ENCODE results near the gene DNAJA2. TPM values are rescaled to one million over a fixed set of nuclear protein-coding genes. Genes with fewer than 3 reads are reported as not detected.

DNAJA2 gene
- total RNA-seq, 1 experiment from 2014 or later: 93.1 TPM

DNA sequence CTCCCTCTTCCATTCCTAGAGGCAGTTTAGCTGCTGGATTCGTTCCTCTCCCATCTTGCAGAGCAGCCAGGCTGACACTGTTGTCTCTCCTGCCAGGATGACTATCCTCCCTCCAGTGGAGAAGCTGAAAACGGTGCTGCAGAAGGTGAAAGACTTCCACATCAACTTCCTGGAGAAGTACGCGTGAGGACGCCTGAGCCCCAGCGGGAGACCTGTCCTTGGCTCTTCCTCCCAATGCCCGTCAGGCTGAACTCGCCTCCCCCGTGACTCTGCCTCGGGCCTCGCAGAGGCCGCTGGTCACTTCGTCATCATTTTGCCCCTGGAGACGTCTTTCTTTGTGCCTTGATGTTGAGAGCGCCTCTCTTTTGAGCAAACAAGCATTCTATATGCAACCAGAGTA, 44.7 kb downstream of the DNAJA2 start:
- DNase-seq (ENCODE audit: low read depth): no peak

DNA sequence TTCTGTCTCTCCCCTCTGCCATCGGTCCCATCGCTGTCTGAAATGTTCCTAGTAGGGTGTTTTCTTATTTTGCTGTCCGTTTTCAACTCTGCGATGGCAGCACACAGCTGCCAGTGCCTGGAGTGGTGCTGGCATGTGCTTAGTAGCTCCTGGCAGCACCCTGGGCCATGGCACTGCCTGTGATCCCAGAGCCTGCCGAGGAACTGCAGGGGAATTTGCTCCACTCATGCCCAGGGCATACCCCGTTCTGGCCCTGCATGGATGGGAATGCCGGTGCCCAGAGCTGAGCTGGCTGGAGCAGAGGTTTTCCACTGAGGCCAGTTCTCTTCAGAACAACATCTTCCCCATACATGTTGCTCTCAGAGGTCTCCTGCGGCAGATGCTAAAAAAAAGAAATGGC, 46.2 kb downstream of the DNAJA2 start:
- DNase-seq (ENCODE audit: low read depth): no peak

DNA sequence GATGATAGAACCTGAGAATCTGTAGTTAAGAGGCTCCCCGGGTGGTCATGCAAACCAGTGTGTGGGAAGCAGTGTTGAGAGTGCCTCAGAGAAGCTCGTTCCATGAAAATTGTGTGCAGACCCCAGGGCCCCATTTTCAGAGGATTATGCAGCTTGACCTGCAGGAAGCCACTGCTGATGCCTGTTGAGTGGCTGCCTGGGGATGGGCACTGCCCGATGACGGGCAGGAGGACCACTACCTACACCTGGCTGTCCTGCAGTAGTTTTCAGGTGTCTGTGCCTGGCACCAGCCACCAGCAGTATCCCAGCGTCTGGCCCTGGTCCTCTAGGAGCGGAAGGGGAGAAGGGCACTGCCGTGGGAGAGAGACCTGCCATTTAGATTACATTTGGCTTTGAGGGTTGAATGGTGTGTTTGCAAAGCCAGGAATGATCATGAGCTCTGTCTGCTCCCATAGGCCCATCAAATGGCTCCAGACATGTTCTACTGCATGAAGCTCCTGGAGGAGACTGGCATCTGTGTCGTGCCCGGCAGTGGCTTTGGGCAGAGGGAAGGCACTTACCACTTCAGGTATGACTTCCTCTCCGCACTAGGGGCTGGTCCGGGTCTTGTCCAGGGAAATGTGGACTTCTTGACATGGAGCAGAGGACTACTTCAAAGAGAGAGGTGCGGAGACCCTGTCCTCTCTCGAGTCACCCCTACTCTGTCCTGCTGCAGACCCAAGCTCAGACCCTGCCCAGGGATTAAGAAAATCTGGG, 46.8 kb downstream of the DNAJA2 start:
- DNase-seq (ENCODE audit: low read depth): no peak

DNA sequence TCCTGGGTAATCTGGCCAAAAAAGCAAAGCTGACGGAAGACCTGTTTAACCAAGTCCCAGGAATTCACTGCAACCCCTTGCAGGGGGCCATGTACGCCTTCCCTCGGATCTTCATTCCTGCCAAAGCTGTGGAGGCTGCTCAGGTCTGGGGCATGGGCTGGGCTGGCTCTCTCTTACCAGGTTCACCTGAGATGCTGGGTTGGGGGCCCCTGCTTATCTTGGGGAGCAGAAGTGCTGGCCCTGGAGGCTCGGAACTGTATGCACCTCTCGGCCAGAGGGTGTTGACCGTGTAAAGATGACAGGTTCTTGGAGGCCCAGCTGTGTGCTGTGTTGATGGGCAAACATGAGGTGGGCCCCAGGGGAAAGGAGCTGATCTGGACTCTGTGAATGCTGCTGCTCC, 49.1 kb downstream of the DNAJA2 start:
- DNase-seq (ENCODE audit: low read depth): no peak

DNA sequence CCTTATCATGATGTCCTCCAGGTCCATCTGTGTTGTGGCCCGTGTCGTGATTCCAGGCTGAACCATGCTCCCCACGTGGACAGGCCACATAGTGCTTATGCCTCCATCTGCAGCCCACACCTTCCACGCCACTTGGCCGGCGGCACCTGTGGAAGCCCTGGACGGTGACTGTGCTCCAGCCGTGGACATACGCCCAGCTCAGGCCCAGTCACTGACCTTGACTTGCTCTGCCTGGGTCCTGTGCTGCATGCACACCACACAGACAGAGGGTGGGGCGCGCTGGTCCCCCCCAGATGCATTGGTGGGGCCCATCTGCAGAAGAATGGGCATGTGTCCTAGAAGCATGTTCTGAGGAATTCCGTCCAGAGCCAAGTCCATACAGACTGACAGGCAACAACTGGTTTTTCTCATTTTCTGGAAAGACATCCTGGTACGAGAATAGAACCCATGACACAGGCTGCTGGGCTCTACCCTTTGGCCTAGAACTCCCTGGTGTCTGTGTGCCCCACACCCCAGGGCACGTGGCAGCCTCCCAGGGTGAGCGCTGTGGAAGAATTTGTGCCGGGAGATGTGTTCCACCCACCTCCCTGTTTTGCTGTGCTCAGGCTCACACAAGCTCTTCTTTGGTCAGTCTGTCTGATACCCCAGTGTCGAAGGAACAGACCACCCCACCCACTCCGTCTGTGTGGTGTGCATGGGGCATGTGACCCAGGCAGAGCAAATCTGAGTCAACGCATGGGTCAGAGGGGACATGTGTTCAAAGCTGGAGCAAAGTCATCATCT, 49.8 kb downstream of the DNAJA2 start:
- DNase-seq (ENCODE audit: low read depth): no peak

DNA sequence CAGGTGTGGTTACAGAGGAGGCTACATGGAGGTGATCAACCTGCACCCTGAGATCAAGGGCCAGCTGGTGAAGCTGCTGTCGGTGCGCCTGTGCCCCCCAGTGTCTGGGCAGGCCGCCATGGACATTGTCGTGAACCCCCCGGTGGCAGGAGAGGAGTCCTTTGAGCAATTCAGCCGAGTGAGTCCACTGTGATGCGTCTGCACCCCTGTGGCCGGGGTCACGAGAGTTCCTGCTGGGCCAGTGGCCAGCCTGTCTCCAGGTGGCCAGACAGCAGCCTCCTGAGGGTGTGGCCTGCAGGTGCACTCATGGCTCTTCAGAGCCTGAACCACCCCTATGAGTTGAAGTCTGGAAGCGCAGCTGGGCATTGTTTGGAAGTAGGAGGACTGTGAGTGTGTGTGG, 51.2 kb downstream of the DNAJA2 start:
- DNase-seq (ENCODE audit: low read depth): no peak

DNA sequence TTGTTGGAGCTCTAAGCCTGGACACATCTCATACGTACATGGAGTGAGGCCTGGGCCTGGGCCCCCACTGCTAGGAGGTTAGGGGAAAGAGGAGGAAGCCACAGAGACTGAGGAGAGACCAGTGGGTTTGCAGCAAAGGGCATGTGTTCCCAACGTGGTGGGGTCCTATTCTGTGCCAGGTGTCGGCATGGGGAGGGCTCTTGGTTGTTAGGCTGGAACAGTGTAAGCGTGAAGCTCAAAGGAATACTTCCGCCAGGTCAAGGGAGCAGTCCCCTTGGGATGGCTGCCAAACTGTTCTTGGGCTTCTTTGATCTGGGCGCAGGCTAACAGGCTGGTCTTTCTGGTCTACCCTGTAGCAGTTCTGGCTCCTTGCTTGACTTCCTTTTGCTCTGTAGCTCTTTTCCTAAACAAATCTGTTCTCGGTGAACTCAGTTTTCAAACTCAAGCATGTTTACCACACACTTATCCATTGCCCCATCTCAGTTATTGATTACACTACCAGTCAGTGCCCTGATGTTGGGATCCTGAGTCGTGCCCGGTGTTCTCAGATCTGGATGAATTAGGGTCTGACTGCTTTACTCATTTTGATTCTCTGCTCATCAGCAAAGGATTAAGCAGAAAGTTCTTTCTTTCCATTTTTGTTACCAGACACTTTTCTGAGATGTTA, 52.9 kb downstream of the DNAJA2 start:
- no peak for DNase-seq (ENCODE audit: low read depth)

DNA sequence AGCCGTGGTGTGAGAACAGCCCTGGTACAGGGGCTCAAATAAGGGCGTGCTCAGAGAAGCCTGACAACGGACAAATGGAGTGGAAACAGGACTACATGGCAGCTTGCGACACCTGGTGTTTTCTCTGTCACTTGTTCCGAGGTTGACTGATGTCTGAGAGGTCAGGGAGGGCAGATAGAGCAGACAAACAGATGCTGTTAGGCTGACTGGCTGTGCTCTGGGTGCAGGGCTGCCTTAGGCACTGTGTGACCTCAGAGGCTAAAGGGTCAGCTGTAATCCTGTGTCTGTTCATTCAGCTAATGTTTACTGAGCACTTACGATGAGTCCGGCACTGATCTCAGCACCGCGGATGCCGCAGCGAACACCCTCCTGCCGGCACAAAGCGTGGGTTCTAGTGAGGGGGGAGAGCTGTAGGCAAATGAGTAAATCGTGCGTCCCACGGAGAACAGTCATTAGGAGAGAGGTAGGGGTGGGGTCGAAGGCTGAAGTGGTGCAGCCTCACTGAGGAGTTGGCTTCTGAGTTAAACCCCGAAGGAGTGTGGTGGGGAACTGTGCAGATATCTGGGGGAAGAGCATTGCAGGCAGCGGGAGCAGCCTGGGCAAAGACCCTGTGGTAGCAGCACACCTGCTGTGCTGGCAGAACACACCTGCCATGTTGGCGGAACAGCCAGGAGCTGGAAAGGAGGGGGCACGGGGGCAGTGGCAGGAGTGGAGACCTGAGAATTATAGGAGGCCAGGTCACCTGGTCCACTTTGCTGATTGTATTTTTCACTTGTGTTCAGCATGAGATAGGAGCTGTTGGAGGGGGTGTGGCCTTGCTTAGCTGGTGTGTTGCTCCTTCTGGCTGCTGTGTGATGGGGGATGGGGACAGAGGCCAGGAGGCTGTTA, 54.3 kb downstream of the DNAJA2 start:
- no peak for DNase-seq (ENCODE audit: low read depth)

DNA sequence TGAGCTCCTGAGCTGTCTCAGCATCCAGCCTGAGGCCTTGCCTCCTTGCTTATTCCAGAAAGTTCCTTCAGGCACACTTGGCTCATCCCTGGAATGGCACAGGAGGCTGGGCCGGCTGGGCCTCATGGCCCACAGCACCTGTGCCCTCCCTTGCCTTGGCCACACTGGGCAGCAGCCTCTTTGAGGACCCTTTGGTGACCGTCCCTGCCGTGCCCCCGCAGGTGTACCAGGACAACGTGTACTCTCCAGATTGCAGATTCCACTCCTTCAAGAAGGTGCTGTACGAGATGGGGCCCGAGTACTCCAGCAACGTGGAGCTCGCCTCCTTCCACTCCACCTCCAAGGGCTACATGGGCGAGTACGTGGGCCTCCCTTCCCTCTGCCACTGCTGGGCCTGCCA, 55.1 kb downstream of the DNAJA2 start:
- DNase-seq (ENCODE audit: low read depth): no peak

DNA sequence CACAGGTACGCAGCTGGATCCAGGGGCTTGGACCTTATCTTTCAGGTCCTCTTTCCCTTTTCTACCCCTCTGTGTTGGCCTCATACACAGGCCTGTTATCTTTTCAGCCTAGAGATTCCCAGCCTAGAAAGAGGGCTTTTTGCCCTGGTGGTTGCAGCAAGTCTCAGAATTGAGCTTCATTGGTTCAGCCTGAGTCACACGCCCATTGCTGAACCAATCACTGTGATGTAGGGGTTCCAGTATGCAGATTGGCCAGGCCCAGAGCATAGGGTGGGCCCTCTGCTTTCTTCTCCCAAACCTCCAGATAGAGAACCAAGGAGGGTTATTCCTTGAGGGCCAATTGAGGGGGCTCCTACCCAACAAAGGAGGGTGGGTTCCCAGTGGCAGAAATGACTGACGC, 56.5 kb downstream of the DNAJA2 start:
- DNase-seq (ENCODE audit: low read depth): no peak

DNA sequence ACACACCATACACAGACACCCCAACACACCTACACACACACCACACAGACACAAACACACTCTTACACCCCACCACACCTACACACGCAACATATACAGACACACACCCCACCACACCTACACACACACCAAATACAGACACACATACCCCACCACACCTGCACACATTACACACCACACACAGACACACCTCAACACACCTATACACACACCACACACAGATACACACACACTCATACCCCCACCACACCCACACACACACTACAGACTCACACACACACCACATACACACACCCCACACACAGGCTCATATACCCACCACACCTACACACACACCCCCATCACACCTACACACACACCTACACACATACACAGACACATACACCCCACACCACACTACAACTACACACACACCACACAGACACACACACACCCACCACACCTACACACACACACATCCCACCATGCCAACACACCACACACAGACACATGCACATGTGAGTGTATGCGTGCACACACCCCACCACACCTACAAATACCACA, 57.9 kb downstream of the DNAJA2 start:
- no peak for DNase-seq (ENCODE audit: low read depth)

DNA sequence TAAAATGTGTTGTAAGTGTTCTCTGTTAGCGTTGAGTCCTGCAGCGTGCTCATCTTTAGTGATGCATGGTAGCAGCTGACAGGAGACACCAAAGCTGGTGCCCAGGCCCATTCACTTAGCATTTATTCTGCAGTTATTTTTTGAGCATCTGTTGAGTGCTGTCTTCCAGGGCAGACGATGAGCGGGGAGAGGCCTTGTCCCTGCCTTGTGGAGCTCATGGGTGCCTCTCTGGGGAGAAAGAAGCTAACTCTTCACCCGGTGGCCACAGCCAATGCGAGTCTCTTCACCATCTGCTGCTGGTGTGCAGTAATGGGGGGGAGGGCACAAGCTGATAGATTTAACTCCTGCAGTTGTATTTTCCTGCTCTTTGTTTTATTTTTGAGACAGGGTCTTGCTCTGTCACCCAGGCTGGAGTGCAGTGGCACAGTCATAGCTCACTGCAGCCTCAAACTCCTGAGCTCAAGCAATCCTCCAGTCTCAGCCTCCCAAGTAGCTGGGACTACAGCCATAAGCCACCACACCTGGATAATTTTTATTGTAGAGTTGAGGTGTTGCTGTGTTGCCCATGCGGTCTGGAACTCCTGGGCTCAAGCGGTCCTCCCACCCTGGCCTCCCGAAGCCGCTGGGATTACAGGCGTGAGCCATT, 58.8 kb downstream of the DNAJA2 start:
- DNase-seq (ENCODE audit: low read depth): no peak

DNA sequence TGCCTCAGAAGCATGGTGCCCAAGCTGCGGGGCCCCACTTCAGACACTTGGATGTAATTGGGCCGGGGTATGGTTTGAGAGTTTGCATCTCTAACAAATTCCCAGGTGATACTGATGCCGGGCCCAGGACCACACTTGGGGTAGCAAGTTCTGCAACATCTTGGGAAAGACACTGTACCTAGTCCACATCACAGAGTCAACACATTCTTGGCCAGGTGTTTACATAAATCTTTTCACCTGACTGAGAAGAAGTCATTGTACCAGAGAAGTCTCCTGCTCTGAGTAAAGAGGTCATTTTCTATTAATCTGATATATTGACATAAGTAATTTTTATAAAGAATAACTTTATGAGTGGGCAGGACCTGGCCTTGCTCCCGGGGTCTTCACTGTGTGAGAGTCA, 61.8 kb downstream of the DNAJA2 start:
- no peak for DNase-seq (ENCODE audit: low read depth)

DNA sequence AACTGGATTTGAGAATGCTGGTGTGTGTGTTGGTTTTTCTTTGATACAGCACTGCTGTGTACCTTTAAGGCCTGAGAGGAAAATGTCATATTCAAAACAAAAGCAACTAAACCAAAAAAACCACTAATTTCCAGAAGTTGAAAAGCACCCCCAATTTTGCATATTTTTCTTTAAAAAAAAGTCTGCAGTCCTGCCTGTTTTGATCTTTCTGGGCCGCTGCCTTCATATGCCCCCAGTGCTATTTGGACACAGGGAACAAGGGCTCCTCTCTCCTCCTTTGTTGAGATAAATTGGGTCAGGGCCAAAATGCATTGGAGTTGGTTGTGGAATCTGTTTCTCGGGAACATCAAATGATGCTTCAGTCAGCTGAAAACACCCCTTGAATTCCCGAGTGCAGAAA, 62.4 kb downstream of the DNAJA2 start:
- DNase-seq (ENCODE audit: low read depth): no peak

DNA sequence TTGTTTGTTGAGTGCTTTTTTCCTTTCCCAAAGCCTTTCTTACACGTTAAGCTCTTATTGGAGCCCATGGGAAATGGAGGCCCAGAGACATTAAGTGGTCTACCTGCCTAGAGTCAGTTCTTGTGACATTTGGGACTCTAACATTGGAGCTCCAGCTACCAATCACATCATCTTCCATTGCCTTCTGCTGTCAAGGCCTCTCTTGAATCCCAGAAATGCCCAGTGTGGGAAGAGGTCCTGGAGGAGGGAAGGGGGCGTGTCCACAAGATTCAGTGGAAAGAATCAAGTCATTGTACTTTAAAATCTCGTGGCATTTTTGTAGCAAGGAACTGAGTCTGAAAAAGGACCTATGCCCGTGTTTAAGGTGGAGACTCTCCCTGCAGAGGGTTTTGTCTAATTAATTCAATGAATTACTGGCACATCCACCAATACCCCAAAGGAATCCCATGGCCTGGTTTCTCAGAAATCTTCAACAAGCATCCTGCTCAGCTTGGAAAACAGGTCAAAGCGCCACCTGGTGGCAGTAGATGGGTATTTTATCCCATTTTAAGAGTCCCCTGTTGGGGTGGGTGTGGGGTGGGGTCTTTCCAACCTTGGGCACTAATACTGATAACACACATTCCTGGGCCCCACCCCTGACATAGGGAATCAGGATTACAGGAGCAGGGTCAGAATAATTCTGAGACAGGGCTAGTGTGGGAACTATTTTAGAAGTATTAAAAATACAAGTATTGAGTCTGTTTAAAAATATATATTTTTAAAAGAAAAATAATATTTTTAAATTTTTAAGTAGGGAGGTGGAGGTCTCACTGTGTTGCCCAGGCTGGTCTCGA, 64.7 kb downstream of the DNAJA2 start:
- DNase-seq (ENCODE audit: low read depth): peak; percentile 61

DNA sequence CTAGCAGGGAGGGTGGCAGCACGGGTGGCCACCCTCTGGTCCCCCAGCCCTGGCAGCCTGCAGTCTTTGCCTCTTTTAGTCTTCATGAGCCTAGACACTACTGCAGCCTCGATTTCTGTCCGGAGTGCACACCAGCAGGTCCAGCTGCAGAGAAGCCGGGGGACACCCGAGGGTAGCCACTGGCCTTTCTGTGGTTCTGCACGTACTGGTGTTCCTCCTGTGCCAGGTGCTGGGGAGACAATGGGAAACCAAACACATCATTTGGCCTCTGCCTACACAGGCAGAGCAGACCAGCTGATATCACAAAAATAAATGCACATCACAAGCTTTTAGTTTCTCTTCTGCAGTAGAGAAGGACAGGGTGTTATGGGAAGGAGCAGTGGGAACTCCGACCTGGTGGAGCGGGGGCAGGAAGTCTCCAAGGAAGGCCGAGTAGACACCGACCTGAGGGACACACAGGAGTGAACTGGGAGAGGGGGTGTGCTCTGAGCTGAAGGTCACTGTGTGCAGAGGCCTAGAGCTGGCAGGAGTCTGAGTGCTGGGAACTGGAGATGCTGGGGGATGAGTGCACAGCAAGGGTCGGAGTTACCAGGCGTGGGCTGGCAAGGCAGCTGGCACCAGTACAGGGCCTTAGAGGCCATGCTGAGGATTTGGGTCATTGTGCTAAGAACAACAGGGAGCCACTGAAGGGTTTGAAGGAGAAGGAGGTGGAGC, 66.3 kb downstream of the DNAJA2 start:
- DNase-seq (ENCODE audit: low read depth): no peak

DNA sequence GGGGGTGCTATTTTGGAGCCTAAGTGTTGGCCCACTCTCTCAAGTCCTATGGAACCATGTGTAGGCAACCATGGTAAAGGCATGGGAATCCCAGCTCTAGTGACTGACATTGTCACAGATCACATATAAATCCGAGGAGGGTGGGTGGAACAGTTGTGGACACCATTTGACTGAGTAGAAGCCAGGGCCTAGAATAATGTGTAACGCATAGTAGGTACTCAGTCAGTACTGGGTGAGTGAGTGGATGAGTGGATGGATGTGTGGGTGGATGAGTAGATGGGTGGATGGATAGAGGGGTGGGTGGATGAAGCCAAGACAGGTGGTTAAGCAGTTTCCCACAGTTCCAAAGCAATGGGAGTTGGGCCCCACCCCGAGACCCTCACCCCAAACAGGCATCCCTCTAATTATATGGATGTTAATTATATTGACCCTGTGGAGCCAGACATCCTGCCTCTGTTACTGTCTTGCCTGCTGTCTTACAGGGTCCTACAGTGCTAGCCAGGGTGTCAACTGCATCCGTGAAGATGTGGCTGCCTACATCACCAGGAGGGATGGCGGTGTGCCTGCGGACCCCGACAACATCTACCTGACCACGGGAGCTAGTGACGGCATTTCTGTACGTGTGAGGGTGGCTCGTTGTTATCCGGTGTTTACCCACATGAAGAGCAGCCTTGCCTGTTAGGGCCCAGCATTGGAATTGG, 67.0 kb downstream of the DNAJA2 start:
- no peak for DNase-seq (ENCODE audit: low read depth)
